Measurements from ENCODE around the gene OR1Q1. TPM values are rescaled to one million over a fixed set of nuclear protein-coding genes. Genes with fewer than 3 reads are reported as not detected.

Gene OR1Q1
- not detected in 5 replicates for total RNA-seq (2022; extraction: Qiagen RNA extraction; ENCODE audit: low read depth)

GRCh38 chr9:122614362-122614761, at the start of gene OR1Q1:
Gene OR1Q1 (plus strand): TSS chr9:122614738. CDS start chr9:122614738, 0 bp downstream.

GRCh38 chr9:122583284-122583683, 31.3 kb upstream of the OR1Q1 start, which contains the start of gene OR1L8:
Gene OR1L8 (minus strand): TSS chr9:122583384. CDS start chr9:122568477, 14,907 bp downstream.

GRCh38 chr9:122657527-122657926, 43.0 kb downstream of the OR1Q1 start, which contains the start of gene OR1B1:
Gene OR1B1 (minus strand): TSS chr9:122657627.

GRCh38 chr9:122661416-122661815, 46.9 kb downstream of the OR1Q1 start, which contains the start of gene OR1L1:
Gene OR1L1 (plus strand): TSS chr9:122661716. CDS start chr9:122661716, 0 bp downstream.

Other genes starting within 250 kb of the OR1Q1 start
- 1.3 to 1.7 TPM (median 1.5 TPM) in 5 replicates for gene PTGS1, start 243.7 kb upstream of the OR1Q1 start, total RNA-seq (2022; extraction: Qiagen RNA extraction; ENCODE audit: low read depth)
- gene OR1J1, start 136.8 kb upstream of the OR1Q1 start, total RNA-seq (2022; extraction: Qiagen RNA extraction; ENCODE audit: low read depth): not detected in 5 replicates
- 0.10 TPM in 1 of 5 replicates, not detected in the others for gene OR1J2, start 103.9 kb upstream of the OR1Q1 start, total RNA-seq (2022; extraction: Qiagen RNA extraction; ENCODE audit: low read depth)
- gene OR1J4, start 95.6 kb upstream of the OR1Q1 start, total RNA-seq (2022; extraction: Qiagen RNA extraction; ENCODE audit: low read depth): 0.14 TPM in 1 of 5 replicates, not detected in the others
- gene OR1N1, start 87.4 kb upstream of the OR1Q1 start, total RNA-seq (2022; extraction: Qiagen RNA extraction; ENCODE audit: low read depth): not detected in 5 replicates
- not detected in 5 replicates for gene OR1N2, start 61.6 kb upstream of the OR1Q1 start, total RNA-seq (2022; extraction: Qiagen RNA extraction; ENCODE audit: low read depth)
- gene OR1L8, start 31.4 kb upstream of the OR1Q1 start, total RNA-seq (2022; extraction: Qiagen RNA extraction; ENCODE audit: low read depth): not detected in 5 replicates
- gene OR1B1, start 42.9 kb downstream of the OR1Q1 start, total RNA-seq (2022; extraction: Qiagen RNA extraction; ENCODE audit: low read depth): not detected in 5 replicates
- not detected in 5 replicates for gene OR1L1, start 47.0 kb downstream of the OR1Q1 start, total RNA-seq (2022; extraction: Qiagen RNA extraction; ENCODE audit: low read depth)
- not detected in 5 replicates for gene OR1L3, start 60.4 kb downstream of the OR1Q1 start, total RNA-seq (2022; extraction: Qiagen RNA extraction; ENCODE audit: low read depth)
- not detected in 5 replicates for gene OR1L4, start 109.3 kb downstream of the OR1Q1 start, total RNA-seq (2022; extraction: Qiagen RNA extraction; ENCODE audit: low read depth)
- not detected in 5 replicates for gene OR1L6, start 127.6 kb downstream of the OR1Q1 start, total RNA-seq (2022; extraction: Qiagen RNA extraction; ENCODE audit: low read depth)
- not detected in 5 replicates for gene OR5C1, start 174.2 kb downstream of the OR1Q1 start, total RNA-seq (2022; extraction: Qiagen RNA extraction; ENCODE audit: low read depth)
- gene OR1K1, start 185.4 kb downstream of the OR1Q1 start, total RNA-seq (2022; extraction: Qiagen RNA extraction; ENCODE audit: low read depth): not detected in 5 replicates
- gene PDCL, start 213.8 kb downstream of the OR1Q1 start, total RNA-seq (2022; extraction: Qiagen RNA extraction; ENCODE audit: low read depth): 16.6 to 21.0 TPM (median 20.1 TPM) in 5 replicates